H1 (cell line): Measurements from ENCODE around the gene CYTH1.

Source experiments
- CTCF ChIP-seq, 3 experiments: IDR thresholded peaks; 1 replicate in 2 of 3; 2 replicates in 1 of 3; pipeline versions ENCODE4 v1.5.1 to v1.6.1; 2011; ENCODE audit warnings: low read length in 3 of 3, mild to moderate bottlenecking in 3 of 3, inconsistent platforms in 2 of 3, low read depth in 1 of 3, moderate library complexity in 1 of 3; ENCODE audit not compliant: insufficient read depth in 1 of 3; ENCODE audit errors: control extremely low read depth in 1 of 3
- HDAC2 ChIP-seq, 2 experiments: fragments of 300-600 bp in 1 of 2; sonication (generic) in 1 of 2; IDR thresholded peaks; 2 replicates each; pipeline ENCODE4 v1.6.1; 2011 to 2012; ENCODE audit warnings: low read depth in 2 of 2, low read length in 2 of 2, mild to moderate bottlenecking in 2 of 2, moderate library complexity in 2 of 2, borderline replicate concordance in 1 of 2, inconsistent platforms in 1 of 2
- POLR2A ChIP-seq, 2 experiments: IDR thresholded peaks; 1 replicate in 1 of 2; 2 replicates in 1 of 2; pipeline ENCODE4 v1.6.1; 2011; ENCODE audit warnings: low read depth in 2 of 2, low read length in 2 of 2, mild to moderate bottlenecking in 2 of 2; ENCODE audit errors: control extremely low read depth in 1 of 2
- SIRT6 ChIP-seq: IDR thresholded peaks from one replicate; pipeline ENCODE4 v1.7.1; 2012; ENCODE audit warnings: low read length, inconsistent platforms
- SIX5 ChIP-seq: IDR thresholded peaks from 2 replicates; pipeline ENCODE4 v1.6.1; 2011; ENCODE audit warnings: mild to moderate bottlenecking, low read depth, low read length
- SUZ12 ChIP-seq: fragments of 200-600 bp; sonication (generic); IDR thresholded peaks from 2 replicates; pipeline ENCODE4 v1.6.1; 2012; ENCODE audit warnings: mild to moderate bottlenecking, inconsistent platforms, low read length, moderate library complexity, mixed read lengths
- TEAD4 ChIP-seq: IDR thresholded peaks from 2 replicates; pipeline ENCODE4 v1.6.1; 2012; ENCODE audit warnings: low read depth, low read length, inconsistent platforms, mixed read lengths

DNA sequence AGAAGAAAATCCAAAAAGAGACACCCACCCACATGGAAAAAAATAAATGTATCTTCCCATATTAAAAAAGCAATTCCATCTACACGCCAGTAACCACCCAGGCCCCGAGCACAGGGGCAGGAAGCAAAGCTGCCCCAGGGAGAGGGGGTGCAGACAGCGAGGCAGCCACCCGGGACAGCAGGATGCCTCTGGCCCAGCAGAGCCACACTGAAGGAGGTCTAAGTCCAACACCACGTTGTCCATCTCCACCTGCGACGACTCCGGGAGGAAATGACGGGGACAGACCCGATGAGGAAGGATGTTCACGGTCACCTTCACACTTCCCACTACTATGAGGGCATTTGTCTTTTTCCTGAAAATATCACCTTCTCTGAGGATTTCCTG, 14.4 kb upstream of the CYTH1 start:
- no peak for TF ChIP-seq POLR2A (IDR thresholded peaks at IDR 0.05; ENCODE audit: control extremely low read depth in 1 of 2, low read depth in 2 of 2, low read length in 2 of 2)
- no peak for TF ChIP-seq HDAC2 (IDR thresholded peaks at IDR 0.05; ENCODE audit: borderline replicate concordance in 1 of 2, low read depth in 2 of 2, low read length in 2 of 2)
- no peak for TF ChIP-seq SIRT6
- no peak for TF ChIP-seq CTCF (IDR thresholded peaks at IDR 0.05; ENCODE audit: control extremely low read depth in 1 of 3, insufficient read depth in 1 of 3, low read depth in 1 of 3, low read length in 3 of 3)
- TF ChIP-seq SUZ12 = no peak
- TF ChIP-seq TEAD4 = no peak
- no peak for TF ChIP-seq SIX5
